Stimulated activated naive CD4-positive, alpha-beta T cell treated with Interleukin-2 at 50 U/mL for 16 hours (primary cell): ENCODE measurements around the gene MT1M.
"Not testable (repeated sequence)": the region's sequence is repeated elsewhere in the genome, so short reads cannot be mapped to it uniquely, and the experiment has no call there.

Experiments used
- DNase-seq: peaks from one replicate; lab custom pipeline; 2025; lab: John Stamatoyannopoulos, UW

Gene MT1M

GRCh38 chr16:56608876-56609462 lies 23.5 kb upstream of the MT1M start:
- no peak for DNase-seq

DNA sequence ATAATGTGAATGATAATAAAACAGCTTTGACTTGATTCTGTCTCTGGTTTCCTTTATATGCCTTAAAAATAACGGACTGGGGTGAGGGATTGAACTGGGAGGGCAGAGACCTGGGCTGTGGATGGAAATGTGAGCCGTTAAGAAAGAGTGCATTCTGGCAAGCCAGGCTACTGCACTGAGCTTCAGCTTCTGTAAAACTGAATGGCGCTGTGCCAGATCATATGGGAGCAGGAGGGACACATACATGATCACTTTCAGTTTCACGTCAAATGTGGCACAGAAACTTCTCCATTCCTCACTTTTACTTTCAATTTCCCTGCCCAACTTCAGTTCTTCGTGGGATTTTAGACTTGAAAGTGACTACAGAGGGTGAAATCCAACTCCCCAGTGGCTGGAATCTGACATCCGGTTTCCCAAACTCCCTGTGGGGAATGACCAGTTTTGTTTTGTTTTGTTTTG lies 23.0 kb upstream of the MT1M start:
- peak; percentile 68 for DNase-seq

DNA sequence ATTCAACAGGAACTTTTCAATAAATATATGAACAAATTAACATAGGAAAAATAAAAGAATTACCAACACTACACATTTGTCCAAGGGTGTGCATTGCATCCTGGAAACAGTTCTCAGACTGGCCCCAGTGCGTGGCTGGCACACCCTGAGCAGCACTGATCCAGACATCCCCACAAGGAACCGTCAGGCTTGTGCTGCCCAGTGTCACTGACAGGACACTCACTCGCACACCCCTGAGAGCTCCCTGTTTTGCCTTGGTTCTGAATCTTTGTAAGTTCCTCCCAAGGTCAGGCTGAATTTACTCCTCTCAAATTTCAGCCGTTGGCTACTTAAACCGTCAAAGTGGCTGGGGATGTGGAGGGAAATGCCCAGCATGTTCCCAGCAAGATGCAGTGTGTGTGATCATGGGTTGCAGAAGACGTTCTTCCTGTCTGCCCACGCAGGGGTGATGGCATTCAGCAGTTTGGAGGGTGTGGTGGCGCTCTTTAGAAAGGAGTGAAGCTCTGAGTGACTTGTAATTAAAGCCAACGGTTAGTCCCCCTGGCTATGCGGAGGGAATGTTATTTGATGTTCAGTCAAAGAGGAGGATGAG lies 22.3 kb upstream of the MT1M start:
- peak; percentile 78 for DNase-seq

- peak; percentile 49 for DNase-seq
Observed at GRCh38 chr16:56610609-56611111, 21.8 kb upstream of the MT1M start.

GRCh38 chr16:56611281-56611833 lies 21.1 kb upstream of the MT1M start:
- no peak for DNase-seq

GRCh38 chr16:56613706-56614105 lies 18.8 kb upstream of the MT1M start:
- no peak for DNase-seq

DNA sequence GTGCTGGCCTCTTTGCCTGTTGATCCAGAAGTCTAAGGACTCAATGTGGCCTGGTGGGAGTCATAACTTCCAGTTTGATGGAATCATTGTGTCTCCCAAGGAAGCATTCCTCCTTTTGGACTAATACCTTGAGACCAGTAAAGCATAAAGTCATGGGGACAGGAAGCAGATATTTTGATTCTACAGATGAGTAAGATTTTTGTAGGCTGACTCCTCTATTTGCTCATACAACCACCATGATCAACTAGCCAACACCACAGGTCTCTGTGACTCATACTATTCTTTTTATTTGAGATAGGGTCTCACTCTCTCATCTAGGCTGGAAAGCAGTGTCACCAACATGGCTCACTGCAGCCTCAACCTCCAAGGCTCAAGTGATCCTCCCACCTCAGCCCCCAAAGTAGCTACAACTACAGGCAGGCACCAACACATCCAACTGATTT lies 17.9 kb upstream of the MT1M start:
- no peak for DNase-seq

- DNase-seq = no peak
Observed at GRCh38 chr16:56615353-56615752, 17.1 kb upstream of the MT1M start.

GRCh38 chr16:56616608-56617211 lies 15.7 kb upstream of the MT1M start:
- DNase-seq = no peak

- no peak for DNase-seq
Observed at GRCh38 chr16:56617212-56618085, 15.0 kb upstream of the MT1M start.

DNA sequence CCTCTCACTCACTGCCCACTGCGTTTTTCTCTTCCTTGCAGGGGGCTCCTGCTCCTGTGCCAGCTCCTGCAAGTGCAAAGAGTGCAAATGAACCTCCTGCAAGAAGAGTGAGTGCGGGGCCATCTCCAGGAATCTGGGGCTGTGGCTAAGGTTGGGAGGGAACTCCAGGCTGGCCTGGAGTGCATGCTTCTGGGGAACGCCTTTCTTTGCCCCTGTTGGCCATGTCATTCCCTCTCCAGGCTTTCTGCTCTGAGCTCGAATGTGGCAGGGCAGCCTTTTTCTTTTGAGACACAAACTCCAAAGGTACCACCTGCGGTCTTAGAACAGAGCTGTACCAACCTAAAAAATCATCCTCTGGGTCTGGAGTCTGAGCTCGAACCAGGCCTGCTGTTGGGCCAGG lies 14.3 kb upstream of the MT1M start:
- DNase-seq = no peak

DNA sequence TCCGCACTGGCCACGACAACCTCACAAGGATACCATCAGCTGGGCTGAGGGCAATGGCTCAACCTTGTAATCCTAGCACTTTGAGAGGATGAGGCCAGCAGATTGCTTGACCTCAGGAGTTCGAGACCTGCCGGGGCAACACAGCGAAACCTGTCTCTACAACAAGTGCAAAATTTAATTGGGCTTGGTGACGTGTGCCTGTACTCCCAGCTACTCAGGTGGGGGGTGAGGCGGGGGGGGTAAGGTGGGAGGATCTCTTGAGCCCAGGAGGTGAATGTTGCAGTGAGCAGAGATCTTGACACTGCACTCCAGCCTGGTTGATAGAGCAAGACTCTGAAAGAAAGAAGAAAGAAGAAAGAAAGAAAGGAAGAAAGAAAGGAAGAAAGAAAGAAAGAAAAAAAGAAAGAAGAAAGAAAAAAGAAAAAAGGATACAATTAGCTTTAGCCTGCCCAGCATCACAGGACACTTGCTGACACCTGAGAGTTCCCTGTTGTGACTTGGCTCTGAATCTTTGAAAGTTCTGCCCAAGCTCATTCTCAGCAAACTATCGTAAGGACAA lies 12.0 kb upstream of the MT1M start:
- no peak for DNase-seq

DNA sequence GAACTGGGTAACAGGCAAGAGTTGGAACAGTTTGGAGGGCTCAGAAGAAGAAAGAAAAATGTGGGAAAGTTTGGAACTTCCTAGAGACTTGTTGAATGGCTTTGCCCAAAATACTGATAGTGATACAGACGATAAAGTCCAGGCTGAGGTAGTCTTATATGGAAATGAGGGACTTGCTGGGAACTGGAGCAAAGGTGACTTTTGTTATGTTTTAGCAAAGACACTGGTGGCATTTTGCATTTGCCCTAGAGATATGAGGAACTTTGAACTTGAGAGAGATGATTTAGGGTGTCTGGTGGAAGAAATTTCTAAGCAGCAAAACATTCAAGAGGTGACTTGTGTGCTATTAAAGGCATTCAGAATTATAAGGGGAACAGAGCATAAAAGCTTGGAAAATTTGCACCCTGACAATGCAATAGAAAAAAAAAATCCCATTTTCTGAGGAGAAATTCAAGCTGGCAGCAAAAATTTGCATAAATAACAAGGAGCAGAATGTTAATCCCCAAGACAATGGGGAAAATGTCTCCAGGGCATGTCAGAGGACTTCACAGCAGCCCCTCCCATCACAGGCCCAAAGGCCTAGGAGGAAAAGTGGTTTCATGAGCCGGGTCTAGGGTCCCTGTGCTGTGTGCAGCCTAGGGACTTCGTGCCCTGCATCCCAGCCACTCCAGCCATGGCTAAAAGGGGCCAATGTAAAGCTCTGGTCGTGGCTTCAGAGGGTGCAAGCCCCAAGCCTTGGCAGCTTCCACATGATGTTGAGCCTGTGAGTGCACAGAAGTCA lies 10.6 kb upstream of the MT1M start:
- not testable (repeated sequence) for DNase-seq

- DNase-seq = not testable (repeated sequence)
Observed at GRCh38 chr16:56623184-56623583, 9.3 kb upstream of the MT1M start.

GRCh38 chr16:56623637-56624036 lies 8.8 kb upstream of the MT1M start:
- DNase-seq = no peak

- peak; percentile 58 for DNase-seq
Observed at GRCh38 chr16:56625140-56625942, 7.1 kb upstream of the MT1M start, which contains the start of gene MT1E. Gene MT1E (plus strand): TSS chr16:56625781. CDS start chr16:56625852, 71 bp downstream.

GRCh38 chr16:56625943-56626654 lies 6.4 kb upstream of the MT1M start:
- no peak for DNase-seq

DNA sequence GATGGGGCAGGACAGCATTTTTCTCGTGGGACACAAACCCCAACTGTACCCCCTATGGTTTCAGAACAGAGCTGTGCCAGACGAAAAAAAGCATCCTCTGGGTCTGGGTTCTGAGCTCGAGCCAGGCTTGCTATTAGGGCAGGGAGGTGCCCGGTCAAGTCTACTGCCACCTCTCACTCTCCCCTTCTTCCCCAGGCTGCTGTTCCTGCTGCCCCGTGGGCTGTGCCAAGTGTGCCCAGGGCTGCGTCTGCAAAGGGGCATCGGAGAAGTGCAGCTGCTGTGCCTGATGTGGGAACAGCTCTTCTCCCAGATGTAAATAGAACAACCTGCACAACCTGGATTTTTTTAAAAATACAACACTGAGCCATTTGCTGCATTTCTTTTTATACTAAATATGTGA lies 5.8 kb upstream of the MT1M start:
- DNase-seq = no peak
